HG03565 (cell line): Measurements from ENCODE around the gene TTF2.
"Not testable (repeated sequence)": the region's sequence is repeated elsewhere in the genome, so short reads cannot be mapped to it uniquely, and the experiment has no call there.

Source experiments
- ATAC-seq: cut with Tn5 transposase; IDR thresholded peaks from one replicate; pipeline ENCODE4 v1.9.1; 2021; ENCODE audit warnings: mild to moderate bottlenecking, moderate library complexity; ENCODE audit not compliant: unreplicated experiment

Gene TTF2

DNA sequence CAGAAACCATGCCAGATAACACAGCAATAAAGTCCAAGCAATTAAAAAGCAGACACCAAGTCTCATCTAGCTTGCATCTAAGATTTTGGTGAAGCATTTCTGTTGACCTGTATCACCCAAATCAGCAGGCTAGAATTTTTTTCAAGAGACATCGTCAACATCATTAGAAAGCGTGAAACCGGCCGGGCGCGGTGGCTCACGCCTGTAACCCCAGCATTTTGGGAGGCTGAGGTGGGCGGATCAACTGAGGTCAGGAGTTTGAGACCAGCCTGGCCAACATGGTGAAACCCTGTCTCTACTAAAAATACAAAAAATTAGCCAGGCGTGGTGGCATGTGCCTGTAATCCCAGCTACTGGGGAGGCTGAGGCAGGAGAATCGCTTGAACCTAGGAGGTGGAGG lies 59.0 kb downstream of the TTF2 start:
- not testable (repeated sequence) for ATAC-seq

DNA sequence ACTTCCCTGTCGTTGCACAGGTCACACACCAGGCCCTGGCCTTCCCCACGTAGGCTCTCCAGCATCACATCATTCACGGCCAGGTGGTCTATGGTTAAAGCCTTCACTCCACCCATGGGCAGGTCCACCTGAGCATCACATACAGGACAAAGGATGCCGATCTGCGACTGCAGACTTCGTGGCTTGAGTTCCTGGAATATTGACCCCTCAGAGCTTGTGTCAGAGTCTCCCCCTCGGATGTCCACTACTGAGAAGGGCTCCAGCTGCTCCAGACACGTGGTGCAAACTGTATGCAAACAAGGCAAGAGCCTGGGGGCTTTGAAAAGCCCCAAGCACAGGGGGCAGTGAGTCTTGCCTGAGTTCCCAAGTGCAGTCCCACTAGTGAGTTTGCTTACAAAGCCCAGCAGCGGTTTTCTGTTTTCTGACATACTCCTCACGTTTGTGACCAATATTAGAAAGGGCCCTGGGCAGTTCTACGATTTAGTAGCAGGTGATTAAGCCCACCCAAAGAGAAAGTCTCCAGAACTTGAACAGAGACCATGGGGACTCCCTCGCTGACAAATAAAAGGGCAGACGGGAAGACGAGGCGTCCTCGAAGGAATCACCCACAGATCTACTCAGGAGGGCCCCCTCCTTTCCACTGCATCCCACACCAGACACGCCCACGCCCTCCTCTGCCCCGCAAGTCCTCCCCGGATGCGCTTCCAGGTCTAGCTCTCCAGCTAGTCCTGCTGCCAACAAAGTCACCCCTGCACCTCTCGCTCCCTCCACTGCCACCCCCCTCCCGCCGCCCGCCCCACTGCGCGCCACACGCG lies 60.9 kb downstream of the TTF2 start:
- no peak for ATAC-seq

DNA sequence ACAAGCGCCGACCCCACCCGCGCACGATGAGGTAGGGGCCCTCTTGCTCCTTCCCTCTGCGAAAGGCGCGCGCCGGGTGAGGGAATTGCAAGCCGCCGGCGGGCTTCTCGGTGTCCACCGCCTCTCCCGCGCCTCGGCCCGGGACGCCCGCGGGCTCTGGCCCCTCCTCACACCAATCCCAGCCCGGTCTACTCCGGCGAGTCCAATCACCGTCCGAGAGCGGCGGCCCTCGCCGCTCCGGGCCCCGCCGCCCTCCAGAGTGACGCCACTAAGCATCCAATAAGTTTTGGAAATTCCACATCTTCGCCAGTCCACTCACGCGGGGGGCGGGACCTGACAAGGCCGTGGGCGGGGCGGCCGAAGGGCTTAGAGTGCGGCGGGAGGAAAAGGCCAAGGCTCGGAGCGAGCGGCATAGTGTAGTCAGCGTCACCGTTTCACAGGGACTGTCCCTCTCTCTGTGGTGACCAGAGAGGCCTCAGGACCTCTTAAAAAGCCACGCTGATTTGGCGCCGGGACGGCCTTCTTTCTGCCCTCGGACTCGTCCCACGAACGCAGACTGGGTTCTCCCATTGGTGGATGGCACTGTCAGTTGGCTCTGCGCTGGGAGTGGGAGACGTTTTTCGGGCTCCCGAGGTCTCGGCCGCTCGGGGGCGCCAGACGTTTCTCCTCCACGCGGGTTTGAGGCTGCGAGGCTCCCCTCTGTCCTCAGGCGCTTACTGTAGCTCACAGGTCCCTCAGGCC lies 61.6 kb downstream of the TTF2 start, which contains the start of gene TRIM45:
TSS of gene TRIM45 (minus strand) at position 161 of the 741 bp plus-strand sequence. CDS start 548 bp downstream, outside the sequence.
- peak; percentile 81 for ATAC-seq

DNA sequence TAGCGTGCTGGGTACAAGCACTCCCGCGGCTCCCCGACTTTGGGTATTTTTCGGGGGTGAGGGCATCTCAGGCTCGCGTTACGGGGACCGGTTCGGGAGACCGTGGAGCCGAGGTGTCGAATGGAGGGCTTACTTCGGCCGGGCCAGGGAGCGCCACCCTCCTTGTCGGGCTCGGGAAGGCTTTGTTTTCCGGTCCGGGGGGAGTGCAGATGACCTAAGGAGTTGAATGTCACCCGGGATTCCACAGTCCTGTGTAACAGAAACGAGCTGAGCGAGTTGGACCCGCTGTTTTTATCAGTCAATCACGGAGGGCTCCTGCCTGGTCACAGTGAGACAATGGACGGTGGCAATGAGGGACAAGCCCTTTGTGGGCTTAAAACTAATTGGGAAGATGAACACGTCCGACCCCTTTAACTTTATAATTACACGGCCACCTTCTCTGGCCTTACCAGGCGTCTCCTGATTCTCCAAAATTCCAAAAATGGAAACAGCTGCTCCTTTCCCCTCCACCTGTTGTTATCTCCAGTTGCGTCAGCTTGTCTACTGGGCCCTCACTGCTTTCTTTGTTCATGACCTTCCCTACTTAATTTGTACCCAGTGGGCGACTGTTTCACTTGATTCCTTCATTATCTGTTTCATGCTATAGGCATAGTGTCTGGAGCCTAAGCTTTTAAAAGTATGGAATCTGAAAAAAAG lies 62.4 kb downstream of the TTF2 start:
- ATAC-seq, result no peak

DNA sequence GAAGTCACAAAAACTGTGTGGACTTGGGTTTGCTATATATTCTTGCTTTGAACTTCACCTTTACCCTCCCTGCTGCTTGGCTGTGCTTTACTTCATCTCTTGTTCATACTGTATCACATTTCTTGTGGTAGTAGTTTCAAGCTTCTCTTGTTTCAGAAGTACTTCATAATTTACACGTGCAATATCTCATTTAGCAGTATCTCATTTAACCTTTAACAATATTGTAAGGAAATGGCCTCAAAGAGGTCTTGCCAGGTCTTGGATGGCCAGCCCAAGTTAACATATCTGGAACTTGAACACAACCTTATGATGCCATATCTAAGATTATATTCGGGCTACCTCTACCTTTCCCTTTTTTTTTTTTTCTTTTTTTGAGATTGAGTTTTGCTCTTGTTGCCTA lies 63.1 kb downstream of the TTF2 start:
- no peak for ATAC-seq

DNA sequence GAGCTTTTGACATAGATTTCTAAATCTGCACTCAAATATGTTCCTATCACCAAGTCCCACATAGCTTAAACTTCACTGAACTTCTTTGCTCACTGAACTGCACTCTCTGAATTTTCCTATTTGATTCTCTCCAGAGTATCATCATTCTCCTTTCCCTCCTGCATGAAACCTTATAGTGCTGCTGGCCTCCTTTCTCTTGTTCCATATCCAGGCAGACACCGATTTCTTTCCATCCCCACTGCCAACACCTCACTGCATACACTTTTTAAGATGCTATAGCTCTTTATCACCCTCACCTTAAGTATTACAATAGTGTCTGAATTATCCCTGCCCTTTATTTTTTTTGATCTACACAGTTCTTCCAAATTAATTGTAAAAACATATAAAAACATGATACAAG lies 64.5 kb downstream of the TTF2 start:
- no peak for ATAC-seq

DNA sequence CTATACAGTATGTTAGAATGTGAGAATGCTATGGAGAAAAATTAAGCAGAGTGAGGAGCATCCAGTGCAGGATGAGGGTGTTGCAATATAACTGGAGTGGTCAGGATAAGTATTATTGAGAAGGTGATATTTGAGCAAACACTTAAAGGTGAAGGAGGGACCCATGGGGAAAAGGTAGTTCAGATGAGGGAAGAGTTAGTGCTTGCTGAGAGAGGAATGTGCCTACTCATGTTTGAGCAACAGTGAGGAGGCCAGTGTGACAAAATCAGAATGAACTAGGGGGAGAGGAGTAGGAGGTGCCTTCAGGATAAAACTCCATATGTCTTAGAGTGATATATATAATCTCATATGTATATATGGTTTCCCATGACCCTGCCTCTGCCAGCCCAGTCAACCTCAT lies 67.7 kb downstream of the TTF2 start:
- ATAC-seq, result no peak

DNA sequence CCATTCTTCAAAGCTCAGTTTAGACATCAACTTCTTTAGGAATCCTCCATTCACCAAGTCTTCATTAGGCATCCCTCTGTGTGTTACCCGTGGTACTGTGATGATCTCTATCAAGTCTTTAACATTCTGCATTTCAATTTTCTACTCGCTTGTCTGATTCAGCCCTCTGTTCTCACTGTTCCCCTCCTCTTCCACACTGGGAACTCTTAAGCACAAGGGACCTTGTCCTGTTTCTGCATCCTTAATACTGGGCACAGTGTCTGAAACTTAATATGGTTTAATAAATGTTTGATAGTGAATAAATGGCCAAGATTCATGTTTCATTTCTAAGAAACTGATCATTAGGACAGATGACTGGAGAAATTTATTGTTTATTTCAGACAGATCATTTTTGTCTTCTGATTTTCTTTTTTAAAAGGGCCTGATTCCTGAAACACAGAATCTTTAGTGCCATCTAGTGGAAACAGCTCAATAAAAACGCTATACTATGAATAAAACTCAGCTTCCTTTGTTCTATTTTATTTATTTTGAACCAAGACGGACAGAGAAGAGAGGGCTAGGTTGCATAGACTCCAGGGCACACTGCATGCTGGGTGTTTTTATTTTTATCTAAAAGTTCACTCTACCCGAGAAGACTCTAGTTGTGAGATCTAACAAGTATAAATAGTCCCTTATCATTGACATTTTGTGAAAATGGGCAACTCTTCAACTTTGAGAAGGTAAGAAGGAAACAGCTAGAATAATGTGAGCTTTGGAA lies 68.4 kb downstream of the TTF2 start:
- no peak for ATAC-seq

DNA sequence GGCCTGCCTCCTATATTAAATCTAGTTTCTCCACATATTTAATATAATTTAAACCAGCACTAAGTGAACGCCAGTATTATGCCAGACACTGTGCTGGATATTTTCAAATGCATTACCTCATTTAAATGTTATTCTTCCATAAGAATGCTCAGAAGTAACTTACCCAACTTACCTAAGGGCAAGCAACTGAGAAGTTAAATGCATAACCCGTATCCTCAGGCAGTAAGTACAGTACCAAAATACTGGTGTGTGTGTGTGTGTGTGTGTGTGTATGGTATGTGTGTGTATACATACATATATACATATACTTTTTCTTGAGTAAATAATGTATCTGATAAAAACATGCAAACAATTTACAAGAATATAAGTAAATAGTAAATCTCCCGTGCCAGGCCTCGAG lies 70.4 kb downstream of the TTF2 start:
- ATAC-seq, result no peak

DNA sequence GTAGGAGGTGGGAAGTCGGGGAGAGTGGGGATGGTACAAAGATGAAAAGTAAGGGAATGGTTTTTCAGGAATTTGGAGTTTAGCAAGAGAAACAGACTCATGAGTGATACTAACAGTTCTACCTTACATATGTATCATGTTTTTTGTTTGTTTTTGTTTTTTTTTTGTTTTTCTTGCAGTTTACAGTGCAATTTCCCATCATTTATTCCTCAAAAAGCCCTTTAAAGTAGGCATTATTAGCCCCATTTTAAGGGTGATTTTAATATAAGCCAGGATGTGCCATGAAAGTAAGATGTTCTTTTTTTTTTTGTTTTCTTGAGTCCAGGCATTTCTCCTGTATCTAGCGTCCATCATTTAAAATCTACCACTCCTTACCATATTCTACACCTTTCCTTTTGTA lies 75.2 kb downstream of the TTF2 start:
- ATAC-seq, result no peak

DNA sequence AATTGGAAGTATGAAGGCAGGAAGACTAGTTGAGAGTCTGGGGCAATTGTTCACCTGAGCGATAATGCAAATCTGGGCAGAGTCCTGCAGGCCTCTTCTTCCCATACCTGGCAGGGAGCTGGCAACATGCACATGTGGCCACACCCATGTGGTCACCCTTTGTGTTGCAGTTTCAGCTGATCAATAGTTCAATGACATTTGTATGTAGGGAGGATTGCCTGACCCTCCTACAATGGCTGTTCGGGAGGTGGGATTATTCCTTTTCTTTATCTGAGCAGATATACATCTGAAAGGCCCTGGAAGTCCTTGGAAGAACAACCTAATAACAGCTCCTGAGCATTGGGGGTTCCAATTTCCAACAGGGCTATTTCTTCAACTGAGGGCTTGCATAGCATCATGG lies 76.6 kb downstream of the TTF2 start:
- no peak for ATAC-seq

DNA sequence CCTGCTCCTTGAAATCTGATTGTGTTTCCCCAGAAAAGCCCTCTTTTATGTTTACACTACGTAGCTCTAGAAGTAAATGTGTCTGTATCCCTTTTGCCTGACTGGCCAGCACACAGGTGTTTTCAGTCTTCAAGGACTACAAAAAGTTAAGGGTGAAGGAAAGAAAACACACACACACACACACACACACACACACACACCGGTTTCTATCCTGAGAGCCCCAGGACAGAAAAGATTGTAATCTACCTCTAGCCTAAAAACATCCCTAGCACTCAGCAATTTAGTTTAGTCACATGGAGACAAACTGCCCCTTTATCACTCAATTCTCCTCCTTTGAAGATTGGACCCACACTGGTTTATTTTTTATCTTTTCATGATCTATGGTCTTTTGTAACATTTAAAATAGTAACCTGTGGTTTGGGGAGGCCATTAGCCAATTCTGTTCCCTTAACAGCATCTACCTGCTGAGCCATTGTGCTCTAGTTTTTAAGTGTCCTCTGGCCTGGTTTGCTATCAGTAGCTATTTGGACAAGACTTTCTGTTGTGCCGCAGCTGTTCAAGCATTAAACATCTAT lies 77.2 kb downstream of the TTF2 start:
- ATAC-seq, result no peak

DNA sequence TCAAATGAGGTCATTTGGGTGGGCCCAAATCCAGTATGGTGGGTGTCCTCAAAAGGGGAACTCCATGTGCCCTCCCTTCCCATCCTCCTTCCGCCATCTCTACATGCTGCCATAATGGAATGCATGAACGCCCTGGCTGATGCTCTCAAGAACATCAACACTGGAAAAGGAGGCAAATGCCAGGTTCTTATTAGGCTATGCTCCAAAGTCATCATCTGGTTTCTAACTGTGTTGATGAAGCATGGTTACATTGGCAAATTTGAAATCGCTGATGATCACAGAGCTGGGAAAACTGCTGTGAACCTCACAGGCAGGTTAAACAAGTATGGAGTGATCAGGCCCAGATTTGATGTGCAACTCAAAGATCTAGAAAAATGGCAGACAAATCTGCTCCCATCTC lies 78.0 kb downstream of the TTF2 start:
- ATAC-seq, result no peak

DNA sequence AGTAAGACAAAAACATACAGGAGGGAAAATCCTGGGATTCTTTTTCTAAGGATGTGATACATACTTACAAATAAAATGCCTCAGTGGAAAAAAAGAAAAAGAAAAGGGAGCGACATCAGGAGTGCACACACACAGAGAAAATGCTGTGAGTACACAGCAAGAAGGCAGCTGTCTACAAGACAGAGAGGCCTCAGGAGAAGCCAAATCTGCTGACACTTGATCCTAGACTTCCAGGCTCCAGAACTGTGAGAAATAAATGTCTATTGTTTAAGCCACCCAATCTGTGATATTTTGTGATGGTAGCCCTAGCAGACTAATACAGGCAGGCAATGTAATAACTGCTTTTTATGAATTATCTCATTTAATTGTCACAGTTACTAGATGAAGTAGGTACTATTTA lies 78.4 kb downstream of the TTF2 start:
- ATAC-seq, result no peak

DNA sequence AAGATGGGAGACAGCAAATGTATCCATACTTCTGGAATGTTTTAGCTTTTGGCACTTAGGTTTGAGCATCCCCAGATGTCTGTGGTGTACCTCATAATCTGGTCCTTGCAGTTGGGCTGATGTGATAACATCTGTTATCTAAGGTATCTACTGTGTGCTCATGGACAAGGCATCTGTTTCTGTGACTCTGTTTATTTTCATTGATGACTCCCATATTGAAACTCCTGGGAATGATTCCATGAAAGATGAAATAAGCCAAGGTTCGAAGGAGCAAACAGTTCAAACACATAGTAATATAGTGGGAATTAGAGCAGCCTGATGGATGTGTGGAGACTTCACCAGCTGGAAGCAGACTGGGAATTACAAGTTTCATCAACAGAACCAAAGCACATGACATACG lies 82.1 kb downstream of the TTF2 start:
- no peak for ATAC-seq

DNA sequence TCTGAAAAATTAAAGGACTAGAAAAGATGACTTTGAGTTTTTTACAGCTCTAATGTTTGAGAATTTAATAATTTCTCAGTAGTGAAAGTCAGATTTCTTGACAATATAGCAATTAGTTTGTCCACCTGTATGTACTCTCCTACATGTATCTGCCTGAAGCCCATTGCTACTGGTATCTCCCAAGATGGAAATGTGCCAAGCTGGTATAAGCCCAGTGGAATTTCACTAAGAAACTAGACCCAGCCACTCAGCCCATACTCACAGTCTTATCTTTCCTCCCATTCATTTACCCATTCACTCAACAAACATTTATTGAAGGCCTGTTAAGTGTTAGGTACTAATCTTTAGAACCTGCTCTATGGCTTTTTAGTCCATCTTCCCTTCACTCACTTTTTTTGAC lies 83.0 kb downstream of the TTF2 start:
- ATAC-seq, result no peak

DNA sequence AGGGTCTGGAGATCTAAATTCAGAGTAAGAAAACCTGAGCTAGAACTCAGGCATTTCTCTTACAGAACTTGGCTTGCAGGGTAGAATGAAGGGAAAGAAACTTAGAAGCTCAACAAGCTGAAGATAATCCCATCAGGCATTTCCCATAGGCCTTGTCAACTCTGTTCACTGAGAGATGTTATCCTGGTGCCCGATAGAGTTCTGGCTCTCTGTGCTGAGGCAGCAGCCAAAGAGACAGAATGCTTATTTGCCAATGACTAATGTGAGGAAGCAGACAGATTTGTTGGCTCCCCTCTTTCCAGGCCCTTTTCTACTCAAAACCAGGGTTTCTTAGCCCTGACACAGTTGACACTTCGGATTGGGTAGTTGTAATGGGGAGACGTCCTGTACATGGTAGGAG lies 83.7 kb downstream of the TTF2 start:
- no peak for ATAC-seq

DNA sequence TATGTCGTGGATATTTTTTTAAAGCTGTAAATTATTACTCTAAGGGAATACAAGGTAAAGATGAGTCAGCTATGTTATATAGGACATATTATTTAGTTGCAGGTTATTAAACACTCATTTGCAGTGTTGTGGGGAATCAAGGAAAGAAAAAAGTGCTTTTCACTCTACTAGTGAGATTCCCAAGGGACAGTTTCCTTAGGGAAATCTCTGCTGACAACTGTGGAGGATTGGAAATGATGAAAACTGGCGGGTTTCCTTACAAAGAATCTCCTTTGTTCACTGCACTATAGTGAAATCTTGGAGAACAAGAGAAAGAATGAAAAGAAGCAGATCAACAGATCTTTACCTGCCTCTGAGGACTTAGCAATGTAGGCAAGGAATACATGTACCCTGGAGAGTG lies 85.9 kb downstream of the TTF2 start:
- no peak for ATAC-seq

DNA sequence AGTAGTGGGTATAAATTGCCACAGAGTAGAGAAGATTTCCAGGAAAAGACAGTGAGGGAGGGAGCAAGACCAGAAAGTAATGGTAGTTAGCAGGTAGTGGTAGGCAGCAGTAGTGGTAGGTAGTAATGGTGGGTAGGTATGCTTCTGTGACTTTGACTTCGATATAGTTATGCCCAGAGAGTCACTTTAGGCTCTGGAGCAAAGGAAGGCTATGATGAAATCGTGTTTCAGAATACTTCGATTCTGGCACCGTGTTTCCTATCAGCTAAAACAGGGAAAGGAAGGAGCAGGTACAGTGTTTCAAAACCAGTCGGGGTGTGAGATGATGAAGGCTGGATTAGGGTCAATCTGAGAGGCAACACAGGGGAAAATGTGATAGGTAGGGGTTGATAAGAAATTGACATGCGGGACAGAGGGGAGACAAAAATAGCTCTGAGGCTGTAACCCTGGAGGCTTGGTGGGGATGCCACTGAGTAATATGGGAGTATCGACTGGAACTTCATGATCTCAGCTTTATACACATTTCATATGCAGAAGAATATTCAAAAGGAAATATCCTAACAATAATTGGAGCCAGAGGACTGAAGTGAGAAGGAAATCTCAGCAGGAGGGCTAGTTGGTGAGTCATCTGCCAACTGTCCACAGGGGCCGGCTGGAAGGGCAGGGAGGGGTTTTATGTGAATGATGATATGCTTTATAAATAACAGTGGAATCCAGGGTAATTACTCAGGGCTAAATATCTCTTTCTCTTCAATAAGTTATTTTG lies 86.6 kb downstream of the TTF2 start:
- ATAC-seq, result no peak

DNA sequence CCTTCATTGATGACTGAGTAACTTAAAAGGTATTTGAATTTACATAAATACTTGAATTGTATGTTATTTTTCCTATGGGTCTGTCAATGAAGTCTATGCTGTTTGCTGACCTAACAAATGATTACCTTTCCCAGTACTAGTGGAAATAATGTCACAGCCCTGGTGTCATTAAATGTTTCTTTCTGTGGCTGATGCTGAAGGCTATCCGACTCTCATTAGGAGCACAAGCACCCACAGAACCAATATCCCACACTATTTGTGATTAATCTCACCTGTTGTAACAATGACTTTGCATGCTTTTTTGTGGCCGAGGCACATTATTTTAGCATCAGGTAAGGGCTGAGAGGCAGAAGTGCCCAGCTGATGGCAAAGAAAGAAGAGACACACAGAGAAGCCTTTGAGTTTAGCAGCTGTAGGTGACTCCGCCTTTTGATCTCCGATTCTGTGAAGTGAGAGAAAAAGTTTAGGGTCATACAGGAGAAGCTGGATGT lies 87.3 kb downstream of the TTF2 start:
- no peak for ATAC-seq
